Transverse colon (tissue), 4 donors: ENCODE data around the gene GALNT1.

Experiments
- CTCF ChIP-seq, 5 experiments: fragments of 200-600 bp in 3 of 5; fragments of 450-650 bp in 2 of 5; sonication (generic) in 3 of 5; IDR thresholded peaks; 1 replicate in 2 of 5; 2 replicates in 3 of 5; pipeline ENCODE4 v1.5.1; 2016 to 2017; ENCODE audit warnings: antibody characterized with exemption in 5 of 5, inconsistent platforms in 3 of 5, mild to moderate bottlenecking in 2 of 5, moderate library complexity in 1 of 5
- EP300 ChIP-seq: sonication (generic); formaldehyde crosslinking; IDR thresholded peaks from one replicate; pipeline ENCODE4 v1.6.1; 2017; ENCODE audit warnings: antibody characterized with exemption, low read depth
- POLR2A ChIP-seq: fragments of 450-650 bp; IDR thresholded peaks from one replicate; pipeline ENCODE4 v1.6.1; 2016; ENCODE audit warnings: antibody characterized with exemption, mild to moderate bottlenecking, moderate library complexity
- POLR2AphosphoS5 ChIP-seq, 3 donors: sonication (generic); formaldehyde crosslinking; IDR thresholded peaks; one replicate each; pipeline ENCODE4 v1.6.1; 2016; ENCODE audit warnings: antibody characterized with exemption in 3 of 3

- TF ChIP-seq CTCF (IDR thresholded peaks at IDR 0.05) (no peak), POLR2A (no peak), EP300 (no peak), POLR2AphosphoS5 (IDR thresholded peaks at IDR 0.05) (no peak)
These were observed 37.2 kb downstream of the GALNT1 start for GRCh38 chr18:35618696-35619095.
